ENCODE data around the gene INSL3. TPM values are rescaled to one million over a fixed set of nuclear protein-coding genes. Genes with fewer than 3 reads are reported as not detected.

Gene INSL3
- total and polyA plus RNA-seq, 2 of the 8 experiments (the other 6 are each of a cell fraction or from before 2014, with no cell fraction given): 0.41 to 1.5 TPM

GRCh38 chr19:17780781-17781180, 40.5 kb downstream of the INSL3 start:
- H3K79me1 ChIP-seq (ENCODE audit: low read depth, low read length): peaks cover 9% of the 10 kb centered on the region
- H3K27me3 ChIP-seq (replicated peaks in 1 of 4; ENCODE audit: control insufficient read depth in 3 of 4, extremely low read depth in 1 of 4, insufficient read depth in 3 of 4, low read length in 3 of 4): no peaks in the 10 kb centered on the region
- peak overlapping the region; percentile 90; the same call in 1 of the 2 replicates for H2AK5ac ChIP-seq (ENCODE audit: low read depth, low read length)
- TF ChIP-seq KDM1A (IDR thresholded peaks at IDR 0.05; ENCODE audit: borderline replicate concordance, low read length): peak; percentile 84; the same call in 1 of the 2 replicates
- no peak for TF ChIP-seq CBX8 (IDR thresholded peaks at IDR 0.05; ENCODE audit: borderline replicate concordance, low read depth, low read length)
- H3K23ac ChIP-seq (ENCODE audit: insufficient read length): no peak overlapping the region
- FAIRE-seq (no peak), DNase-seq (ENCODE audit: low read depth in 1 of 2, low spot score in 2 of 2) (no peak)
- POLR2A ChIA-PET (ENCODE audit: partially characterized antibody): interaction anchor here (0.5 to 2.1 kb wide), 2 partner anchors 85 to 243 kb away, joined by 3 to 5 read pairs; no protein-coding TSS in a partner anchor
- H2BK5ac ChIP-seq (ENCODE audit: low read depth, low read length): no peak overlapping the region
- H3K27ac ChIP-seq (ENCODE audit: low read depth, low read length): no peak overlapping the region
- no peaks in the 10 kb centered on the region for H3K79me2 ChIP-seq (ENCODE audit: control insufficient read depth in 1 of 2, insufficient read depth in 2 of 2, low read length in 2 of 2)
- no peak overlapping the region for H3K4me2 ChIP-seq (ENCODE audit: insufficient read depth in 1 of 2, low read depth in 2 of 2, low read length in 2 of 2)
- H3K23me2 ChIP-seq (ENCODE audit: low read depth, low read length): peaks cover 9% of the 10 kb centered on the region
- H4K20me1 ChIP-seq (replicated peaks in 1 of 2; ENCODE audit: control insufficient read depth in 1 of 2, insufficient read depth in 2 of 2, low read length in 2 of 2): peaks cover 0 to 2% of the 10 kb centered on the region in 2 experiments
- no peak overlapping the region for H2BK15ac ChIP-seq (ENCODE audit: low read length)
- H3K9ac ChIP-seq (replicated peaks in 1 of 4; ENCODE audit: extremely low read depth in 1 of 4, low read depth in 3 of 4, low read length in 3 of 4): no peak overlapping the region
- no peak overlapping the region for H4K91ac ChIP-seq (replicated peaks; ENCODE audit: insufficient read length, low read length)
- H2BK120ac ChIP-seq (replicated peaks; ENCODE audit: low read depth, low read length): no peak overlapping the region
- no peak overlapping the region for H3K18ac ChIP-seq (ENCODE audit: extremely low read depth, low read length)
- H3K14ac ChIP-seq (ENCODE audit: insufficient read length): no peak overlapping the region
- no peak overlapping the region for H2BK20ac ChIP-seq (ENCODE audit: low read length)
- H3K36me3 ChIP-seq (ENCODE audit: control insufficient read depth in 2 of 4, insufficient read depth in 4 of 4, low read length in 3 of 4): peaks cover 0 to 3% (median 0%) of the 10 kb centered on the region in 4 experiments; a peak in 2 of 8 replicates
- H4K8ac ChIP-seq (ENCODE audit: extremely low read depth, insufficient read depth, low read length): no peak overlapping the region
- no peak overlapping the region for H2AFZ ChIP-seq (ENCODE audit: low read length)
- WGBS, 2 experiments (ENCODE audit: extremely low coverage in 1 of 2, insufficient coverage in 1 of 2, insufficient read length in 1 of 2, insufficient replicate concordance in 2 of 2, low coverage in 1 of 2, low lambda C conversion rate in 2 of 2, missing lambda C conversion rate in 1 of 2): 76% methylated on average over 2 of the region's 2 CpGs; no CpG with 5 or more reads in 1 of the 2 experiments
- H3K4ac ChIP-seq (replicated peaks; ENCODE audit: insufficient read length, low read depth, low read length): no peak overlapping the region
- peaks cover 0 to 12% (median 9%) of the 10 kb centered on the region in 4 experiments; a peak in 6 of 7 replicates for H3K4me1 ChIP-seq (replicated peaks in 1 of 4; ENCODE audit: control insufficient read depth in 3 of 4, insufficient read depth in 4 of 4, low read length in 3 of 4)
- CTCF ChIA-PET (ENCODE audit: partially characterized antibody): interaction anchor here (1.5 to 3.0 kb wide), 2 partner anchors 14 to 23 kb away, joined by 3 to 12 read pairs; no protein-coding TSS in a partner anchor
- no peak overlapping the region for H3K4me3 ChIP-seq (ENCODE audit: extremely low read depth in 1 of 4, insufficient read depth in 2 of 4, low read depth in 3 of 4, low read length in 4 of 4)
- no peak overlapping the region for H3K56ac ChIP-seq (replicated peaks; ENCODE audit: insufficient read length, low read depth, low read length)
- H3K9me3 ChIP-seq (ENCODE audit: insufficient read depth in 2 of 2, low read depth in 1 of 2, low read length in 1 of 2): no peaks in the 10 kb centered on the region
- H4K5ac ChIP-seq (ENCODE audit: insufficient read length, low read depth, low read length): no peak overlapping the region
- H2BK12ac ChIP-seq (ENCODE audit: low read depth, low read length): no peak overlapping the region

Data from H1 (cell line).